GM18861 (cell line): ENCODE results near the gene CEBPG.

Source experiments
- ATAC-seq: cut with Tn5 transposase; IDR thresholded peaks from one replicate; pipeline ENCODE4 v1.9.1; 2021; ENCODE audit not compliant: unreplicated experiment

Gene CEBPG

DNA sequence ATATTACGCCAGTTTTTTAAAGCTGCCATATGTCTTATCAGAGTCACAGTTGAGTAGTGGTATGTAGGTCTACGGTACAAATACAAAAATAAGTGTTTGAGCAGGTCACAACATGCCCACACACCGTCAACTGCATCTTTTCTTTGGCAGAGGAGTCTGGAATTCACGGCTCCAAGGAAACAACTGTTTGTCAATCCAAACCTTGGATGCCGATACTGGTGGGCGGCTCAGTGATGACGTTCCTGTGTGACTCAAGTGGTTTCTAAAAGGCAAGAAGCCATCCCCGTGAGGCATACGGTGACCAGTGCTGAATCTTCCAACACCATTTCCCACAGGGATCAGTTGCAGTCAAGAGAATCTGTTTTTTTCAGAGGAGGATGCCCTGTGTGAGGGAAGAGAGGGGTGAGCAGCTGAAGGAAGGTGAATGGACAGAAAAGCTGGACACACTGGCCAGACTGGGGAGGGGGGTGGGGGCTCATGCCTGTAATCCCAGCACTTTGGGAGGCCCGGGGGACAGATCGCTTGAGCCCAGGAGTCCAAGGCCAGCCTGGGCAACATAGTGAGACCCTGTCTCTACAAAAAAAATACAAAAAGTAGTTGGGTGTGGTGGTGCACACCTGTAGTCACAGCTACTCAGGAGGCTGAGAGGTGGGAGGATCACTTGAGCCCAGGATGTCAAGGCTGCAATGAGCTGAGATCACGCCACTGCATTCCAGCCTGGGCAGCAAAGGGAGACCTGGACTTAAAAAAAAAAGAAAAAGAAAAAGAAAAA, 22.8 kb upstream of the CEBPG start:
- ATAC-seq, result no peak

DNA sequence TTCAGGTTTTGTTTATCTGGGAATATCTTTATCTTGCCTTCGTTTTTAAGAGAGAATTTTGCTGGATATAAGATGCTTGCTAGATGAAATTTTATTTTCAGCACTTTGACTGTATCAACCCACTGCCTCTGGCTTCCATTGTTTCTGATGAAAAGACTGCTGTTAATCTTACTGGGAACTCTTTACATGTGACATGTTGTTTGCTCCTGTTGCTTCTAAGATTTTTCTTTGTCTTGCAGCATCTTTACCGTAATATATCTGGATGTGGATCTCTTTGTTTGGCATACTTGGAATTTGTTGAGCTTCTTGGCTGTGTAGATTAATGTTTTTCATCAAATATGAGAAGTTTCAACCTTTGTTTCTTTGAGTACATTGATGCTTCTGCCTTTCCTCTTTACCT, 18.0 kb upstream of the CEBPG start:
- no peak for ATAC-seq

DNA sequence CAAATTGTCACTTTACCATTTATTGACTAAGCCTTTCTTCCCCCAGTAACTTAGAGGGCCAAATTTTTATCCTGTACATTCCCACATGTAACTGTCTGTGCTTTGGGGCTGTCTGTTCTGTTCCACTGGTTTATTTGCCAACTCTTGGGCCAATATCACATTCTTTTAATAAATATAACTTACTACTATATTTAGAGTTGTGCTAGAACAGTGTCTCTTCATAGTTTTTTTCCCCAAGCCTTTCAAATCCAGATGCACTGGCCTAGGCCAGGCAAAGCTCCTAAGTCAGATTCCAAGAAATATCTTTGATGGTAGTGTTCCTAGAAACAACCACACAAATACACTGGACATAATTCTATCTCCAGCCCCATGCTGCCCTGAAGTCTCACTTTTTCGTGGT, 16.0 kb upstream of the CEBPG start:
- ATAC-seq, result no peak

DNA sequence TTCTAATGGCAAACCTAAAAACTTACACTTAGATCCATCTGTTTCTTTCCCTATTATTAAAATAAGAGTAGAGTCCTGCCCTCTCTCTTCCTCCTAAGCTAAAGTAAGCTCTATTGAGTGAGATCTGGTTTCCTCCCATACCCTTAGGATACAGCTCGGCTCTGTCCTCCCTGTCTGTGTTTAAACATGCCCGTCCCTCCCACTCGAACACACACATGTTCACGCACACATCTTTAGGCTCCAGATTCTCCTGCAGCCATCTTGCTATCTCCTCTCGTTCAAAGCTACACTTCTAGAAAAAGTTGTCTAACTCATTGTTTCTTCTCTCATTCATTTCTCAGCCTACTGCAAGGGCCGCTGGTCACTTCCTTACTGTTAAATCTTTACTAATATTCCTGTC, 15.1 kb upstream of the CEBPG start:
- ATAC-seq, result no peak

DNA sequence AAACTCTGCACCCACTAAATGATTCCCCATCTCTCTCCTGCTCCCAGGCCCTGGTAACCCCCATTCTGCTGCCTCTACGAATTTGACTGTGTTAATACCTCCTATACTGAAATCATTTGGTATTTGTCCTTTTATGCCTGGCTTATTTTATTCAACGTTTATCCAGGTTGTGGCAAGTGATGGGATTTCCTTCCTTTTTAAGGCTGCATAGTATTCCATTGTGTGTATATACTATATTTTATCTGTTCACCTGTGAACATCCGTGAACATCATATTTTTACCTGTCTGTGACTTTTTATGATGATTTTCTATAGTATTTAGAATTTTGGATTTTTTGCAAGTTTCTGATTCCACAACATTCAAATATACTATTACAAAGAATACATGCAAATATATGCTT, 13.9 kb upstream of the CEBPG start:
- no peak for ATAC-seq

DNA sequence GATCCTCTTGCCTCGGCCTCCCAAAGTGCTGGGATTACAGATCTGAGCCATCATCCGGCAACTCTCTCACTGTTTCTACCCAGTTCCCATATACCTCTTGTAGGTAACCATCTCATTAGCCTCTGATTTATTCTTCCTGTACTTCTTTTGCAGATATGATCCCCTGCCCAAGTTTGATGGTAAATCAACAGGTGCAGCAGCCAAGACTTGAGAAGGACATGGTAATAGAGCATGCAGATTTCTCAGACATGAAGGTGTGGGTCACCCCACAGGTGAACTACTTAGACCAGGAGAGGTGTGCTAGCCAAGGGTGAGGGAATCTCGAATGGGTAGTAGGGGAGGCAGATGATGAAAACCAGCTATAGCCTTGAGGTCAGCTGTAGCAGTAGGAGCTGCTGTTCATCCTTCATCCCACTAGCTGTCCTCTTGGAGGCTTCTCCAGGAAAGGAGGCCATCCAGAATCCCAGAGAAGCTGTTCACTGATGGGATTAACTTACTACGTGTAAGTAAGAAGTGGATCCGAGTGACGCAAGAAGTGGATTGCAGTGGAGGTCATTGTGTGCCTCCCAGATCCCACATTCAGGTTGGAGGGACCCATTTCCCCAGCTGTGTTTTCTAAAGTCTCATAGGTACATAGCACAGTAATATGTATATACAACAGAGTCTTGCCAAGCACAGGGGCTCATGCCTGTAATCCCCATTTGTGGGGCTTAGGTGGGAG, 10.8 kb upstream of the CEBPG start:
- no peak for ATAC-seq

DNA sequence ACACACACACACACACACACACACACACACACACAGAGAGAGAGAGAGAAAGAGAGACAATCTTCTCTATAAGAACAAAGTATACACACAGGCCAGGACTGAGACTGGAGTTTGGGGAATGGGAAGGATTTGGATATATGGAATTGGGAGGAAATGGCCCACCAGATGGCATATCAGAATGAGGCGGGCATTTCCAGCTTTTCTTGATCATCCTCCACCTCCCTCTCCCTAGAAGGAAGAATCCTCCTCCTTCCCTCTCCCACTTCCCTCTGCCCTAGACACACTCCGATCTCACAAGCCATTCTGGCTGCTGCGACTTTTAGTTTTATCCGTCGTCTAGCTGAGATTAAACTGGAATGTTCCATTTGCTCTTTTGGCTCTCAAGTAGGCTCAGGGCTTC, 10.0 kb upstream of the CEBPG start:
- no peak for ATAC-seq

DNA sequence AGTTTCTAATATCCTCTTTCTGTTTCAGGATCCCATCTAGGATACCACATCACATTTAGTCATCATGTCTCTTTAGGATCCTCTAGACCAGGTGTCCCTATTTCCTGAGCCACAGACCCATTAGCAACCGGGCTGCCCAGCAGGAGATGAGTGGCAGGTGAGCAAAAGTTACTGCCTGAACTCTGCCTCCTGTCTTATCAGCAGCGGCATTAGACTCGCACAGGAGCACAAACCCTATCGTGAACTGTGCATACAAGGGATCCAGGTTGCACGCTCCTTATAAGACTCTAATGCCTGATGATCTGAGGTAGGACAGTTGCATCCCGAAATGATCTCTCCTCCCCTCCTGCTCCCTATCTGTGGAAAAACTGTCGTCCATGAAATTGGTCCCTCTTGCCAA, 7.8 kb upstream of the CEBPG start:
- ATAC-seq, result no peak

DNA sequence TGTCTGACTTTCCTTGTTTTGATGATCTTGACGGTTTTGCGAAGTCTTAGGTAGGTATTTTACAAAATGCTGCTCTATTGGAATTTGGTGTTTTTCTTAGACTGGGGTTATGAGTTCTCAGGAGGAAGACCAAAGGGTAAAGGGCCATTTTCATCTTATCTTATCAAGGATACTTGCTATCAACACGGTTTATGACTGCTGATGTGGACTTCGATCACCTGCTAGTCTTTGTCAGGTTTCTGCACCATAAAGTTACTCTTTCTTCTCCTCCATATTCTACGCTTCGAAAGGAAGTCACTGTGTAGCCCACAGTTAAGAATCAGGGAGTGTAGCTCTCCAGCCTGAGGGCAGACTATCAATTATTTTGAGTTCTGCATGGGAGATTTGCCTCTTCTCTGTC, 7.4 kb upstream of the CEBPG start:
- ATAC-seq, result no peak

DNA sequence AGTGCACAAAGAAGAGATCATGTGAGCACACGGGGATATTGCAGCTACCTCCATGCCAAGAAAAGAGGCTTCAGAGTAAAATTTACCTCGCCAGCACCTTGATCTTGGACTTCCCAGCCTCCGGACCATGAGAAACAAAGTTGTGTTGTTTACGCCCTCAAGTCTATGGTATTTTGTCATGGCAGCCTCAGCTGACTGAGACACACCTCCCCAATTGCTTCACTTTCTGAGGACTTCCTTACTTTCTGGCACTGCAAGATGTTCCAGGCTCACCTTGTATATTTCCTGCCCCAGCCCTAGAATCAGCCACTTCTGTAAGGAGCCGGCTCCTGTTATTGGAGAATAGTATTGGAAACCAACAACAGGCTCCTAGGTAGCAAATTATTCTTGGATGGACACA, 6.6 kb upstream of the CEBPG start:
- ATAC-seq, result no peak

DNA sequence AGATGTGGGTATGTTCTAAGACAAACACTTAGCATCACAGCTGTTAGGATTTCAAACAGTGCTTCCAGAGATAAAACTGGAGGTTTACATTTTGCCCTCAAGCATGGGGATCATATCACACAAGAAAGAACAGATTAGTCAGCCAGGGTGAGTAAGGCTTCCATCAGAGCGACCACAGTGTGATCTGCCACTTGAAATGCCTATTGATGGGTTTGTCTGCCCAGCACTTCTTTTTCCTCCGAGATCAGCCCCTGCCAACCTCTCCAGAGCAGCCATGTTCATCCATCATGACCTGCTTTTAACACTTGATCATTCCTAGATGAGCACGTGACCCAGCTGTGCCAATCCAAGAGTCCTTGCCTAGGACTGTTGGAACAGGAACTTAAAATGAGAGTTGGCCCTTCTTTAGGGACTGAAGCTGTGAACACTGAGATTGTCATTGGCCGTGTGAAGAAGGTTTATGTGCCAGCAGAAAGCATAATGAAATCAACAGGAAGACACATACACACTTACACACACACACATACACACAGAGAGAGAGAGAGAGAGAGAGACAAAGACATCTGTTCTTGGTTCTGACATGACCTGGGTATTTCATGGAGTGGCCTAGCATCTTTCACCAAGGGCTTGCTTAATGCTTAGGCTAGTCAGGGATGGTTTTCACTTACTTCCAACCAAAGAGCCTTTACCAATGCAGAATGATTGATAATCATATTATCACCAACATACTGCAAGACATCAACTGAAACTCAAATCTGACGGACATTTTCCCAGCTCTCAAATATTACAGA, 5.2 kb upstream of the CEBPG start:
- no peak for ATAC-seq

DNA sequence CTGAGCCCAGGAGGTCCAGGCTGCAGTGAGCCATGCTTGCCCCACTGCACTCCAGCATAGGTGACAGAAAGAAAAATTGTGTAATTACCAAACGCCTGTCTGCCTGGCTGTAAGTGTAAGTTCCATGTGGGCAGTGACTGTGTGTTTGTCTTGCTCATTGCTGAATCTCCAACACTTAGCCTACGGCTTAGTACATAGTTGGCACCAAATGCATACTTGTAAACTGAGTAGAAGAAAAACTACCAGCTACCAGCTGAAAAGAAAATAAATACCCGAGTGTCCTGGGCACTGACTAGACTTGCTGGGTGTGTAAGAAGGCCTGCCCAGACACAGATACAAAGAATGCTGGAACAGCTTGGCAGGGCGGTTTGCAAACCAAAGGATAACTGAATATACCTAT, 2.7 kb upstream of the CEBPG start:
- ATAC-seq, result no peak

DNA sequence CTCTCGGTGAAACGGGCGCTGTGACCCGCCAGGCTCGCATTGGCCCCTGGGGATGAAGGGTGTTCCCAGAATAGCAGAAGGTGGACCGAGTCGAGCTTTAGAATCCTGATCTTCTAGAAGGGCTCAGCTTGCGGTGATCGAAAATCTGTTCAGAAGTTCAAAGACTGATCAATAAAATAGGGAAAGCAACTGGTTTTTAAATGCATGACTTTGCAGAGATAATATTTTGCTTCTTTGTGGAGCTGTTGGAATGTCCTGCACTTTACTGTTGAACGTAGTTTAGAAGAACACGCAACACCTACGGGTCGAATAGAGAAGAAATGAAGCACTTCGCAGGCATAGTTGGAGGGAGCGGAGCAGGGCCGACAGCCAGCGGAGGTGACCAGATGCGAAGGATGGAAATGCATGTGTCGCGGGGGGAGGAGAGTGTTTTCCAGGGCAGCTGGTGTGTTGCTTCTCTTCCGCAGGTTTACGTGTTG, 766 bp downstream of the CEBPG start:
- ATAC-seq, result no peak

DNA sequence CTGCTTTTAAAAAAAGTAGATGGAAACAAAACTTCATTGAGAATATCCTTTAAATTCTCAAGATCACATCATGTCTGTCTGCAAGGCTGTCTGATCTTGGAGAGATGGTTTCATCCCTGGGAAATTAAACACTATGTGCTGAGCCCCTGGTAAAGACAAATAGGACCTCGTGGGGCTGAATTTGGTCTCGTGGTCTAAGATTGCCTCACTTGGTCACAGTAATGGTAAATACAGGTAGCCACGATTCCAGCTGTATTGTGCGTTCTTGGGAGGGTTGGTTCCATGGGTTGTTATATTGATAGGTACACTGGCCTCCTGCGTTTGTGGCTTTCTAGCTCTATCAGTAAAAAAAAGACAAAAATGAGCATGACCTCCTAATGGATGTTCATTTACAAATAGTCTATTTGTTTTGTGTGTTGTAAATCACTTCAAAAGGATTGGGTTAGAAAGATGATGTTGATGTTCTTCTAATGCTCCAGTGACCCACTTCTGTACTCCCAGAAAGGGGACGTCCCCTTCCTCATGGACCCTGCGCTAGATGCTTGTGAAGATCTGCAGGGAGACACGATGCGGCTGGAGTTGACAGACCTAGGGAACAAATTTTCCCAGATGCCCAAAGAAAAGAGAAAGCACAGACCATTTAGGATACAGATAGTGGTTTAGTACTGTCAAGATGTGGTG, 1.8 kb downstream of the CEBPG start:
- ATAC-seq, result no peak

DNA sequence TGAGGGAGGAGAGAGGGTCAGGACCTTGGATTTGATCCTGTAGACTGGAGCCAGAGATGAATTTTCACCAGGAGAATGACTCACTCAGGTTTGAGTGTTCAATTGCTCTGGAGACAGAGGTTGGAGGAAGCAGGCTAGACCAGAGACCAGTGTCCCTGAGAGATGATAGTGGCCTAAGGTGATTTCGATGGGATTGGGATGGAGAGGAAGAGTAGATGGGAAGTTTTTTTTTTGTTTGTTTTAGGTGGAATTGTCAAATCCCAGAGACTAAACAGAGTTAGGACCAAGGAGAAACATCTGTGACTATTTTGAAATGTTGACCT, 2.3 kb downstream of the CEBPG start:
- ATAC-seq, result no peak

DNA sequence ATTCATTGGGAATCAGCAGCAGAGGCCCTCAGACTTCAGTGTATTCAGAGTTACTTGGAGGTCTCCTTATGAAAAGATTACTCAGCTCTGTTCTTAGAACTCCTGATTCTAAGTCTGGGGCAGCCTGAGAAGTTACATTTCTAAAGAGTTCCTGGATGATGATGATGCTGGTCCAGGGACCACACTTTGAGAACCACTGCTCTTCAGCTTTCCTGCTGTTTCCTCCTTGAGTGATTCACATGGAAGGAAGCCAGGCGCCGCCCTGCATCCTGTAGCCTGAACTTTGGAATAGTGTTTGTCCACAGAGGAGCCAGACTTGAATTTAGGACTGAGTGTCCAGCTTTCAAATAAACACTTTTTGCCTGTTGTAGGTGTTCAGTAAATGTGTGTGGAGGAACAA, 2.9 kb downstream of the CEBPG start:
- no peak for ATAC-seq

DNA sequence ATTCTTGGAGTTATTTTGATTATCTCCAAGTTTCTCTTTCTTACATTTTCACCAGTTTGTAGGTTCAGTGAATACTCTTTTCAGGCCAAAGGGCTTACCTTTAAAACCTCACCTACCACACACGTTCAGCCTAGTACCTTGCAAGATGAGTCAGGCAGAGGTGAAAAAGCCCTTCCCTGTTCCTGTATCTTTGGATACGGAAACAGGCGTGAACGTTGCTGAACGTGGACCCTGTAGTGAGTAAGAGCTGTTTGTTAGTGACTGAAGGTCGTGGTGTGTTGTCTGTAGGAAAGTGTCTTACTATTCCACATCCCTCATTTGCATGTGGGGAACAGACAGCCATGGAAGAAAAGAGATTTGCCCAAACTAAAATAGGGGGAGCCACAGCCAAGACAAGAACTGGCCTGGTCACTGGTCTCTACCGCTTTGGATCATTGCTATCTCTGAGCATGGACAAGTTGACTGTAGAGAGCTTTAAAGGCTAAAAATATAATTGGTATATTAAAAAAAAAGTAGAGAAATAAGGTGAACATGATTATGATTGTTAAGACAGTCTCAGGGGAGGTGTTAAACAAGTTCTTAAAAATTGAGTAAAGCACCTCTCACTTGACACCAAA, 3.5 kb downstream of the CEBPG start:
- ATAC-seq, result no peak

DNA sequence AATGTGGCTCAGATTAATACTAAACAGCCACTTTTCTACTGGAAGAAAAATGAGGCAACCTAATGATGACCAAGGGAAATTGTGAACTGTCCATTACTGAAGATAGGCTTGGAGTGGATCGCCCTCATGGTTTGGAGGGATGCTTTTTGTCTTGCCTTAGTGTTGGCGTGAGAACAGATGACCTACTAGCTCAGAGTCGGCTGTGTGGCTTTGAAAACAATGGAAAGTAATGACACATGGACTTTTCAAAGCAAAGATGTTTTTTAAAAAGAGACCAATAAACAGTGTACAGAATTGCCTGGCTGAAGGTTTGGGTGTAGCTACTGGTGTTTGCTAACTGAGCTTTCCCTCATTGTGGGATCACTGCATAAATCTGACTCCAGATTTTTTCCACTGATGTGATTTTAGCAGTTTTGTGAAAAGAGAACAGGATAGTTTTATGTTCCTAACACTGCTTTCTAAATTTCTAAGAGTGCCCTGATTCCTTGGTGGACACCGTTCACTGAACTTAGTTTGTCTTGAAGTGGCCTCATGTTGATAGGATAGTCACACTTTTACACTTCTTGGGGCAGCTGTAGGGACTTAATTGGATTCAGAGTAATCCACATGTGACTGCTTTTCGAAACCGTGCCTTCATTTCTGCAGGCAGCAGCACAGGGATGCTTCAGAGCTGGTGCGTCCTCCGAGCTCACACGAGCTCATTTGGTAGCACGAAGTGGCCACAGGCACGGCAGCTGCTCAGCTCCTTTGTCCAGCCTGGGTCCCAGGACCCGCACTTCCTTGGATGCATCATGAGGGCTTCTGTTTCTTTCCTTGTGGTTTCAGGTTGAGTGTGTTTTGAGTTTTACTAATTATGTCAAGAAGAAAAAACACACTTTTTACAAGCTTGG, 4.3 kb downstream of the CEBPG start:
- no peak for ATAC-seq

DNA sequence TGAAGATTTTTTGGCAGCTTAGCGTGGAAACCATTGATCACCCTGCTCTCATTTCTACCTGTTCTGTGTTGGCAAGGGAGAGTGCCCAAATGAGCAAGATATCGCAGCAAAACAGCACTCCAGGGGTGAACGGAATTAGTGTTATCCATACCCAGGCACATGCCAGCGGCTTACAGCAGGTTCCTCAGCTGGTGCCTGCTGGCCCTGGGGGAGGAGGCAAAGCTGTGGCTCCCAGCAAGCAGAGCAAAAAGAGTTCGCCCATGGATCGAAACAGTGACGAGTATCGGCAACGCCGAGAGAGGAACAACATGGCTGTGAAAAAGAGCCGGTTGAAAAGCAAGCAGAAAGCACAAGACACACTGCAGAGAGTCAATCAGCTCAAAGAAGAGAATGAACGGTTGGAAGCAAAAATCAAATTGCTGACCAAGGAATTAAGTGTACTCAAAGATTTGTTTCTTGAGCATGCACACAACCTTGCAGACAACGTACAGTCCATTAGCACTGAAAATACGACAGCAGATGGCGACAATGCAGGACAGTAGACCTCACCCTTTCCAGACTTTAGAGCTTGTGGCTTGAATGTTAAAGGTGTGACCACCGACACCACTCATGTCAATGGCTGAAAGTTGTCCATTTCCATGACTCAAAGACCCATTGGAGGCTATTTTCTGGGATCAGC, 5.8 kb downstream of the CEBPG start:
- no peak for ATAC-seq
